Ovary (tissue), 9 donors: Measurements from ENCODE around the gene CHN1. TPM values are rescaled to one million over a fixed set of nuclear protein-coding genes. Genes with fewer than 3 reads are reported as not detected.

Source experiments
- DNase-seq, 5 donors: peaks; one replicate each; pipeline ENCODE4 v3.0.0-alpha.2; 2019 to 2020
- H3K27ac ChIP-seq, 2 donors: fragments of 200-600 bp; one replicate each; pipeline versions ENCODE4 v1.5.1 to v1.8.0; 2019 to 2022
- H3K27me3 ChIP-seq: fragments of 200-600 bp; one replicate; pipeline ENCODE4 v1.8.0; 2022
- H3K36me3 ChIP-seq: fragments of 200-600 bp; sonication (generic); one replicate; pipeline ENCODE4 v1.5.1; 2019
- H3K4me1 ChIP-seq: one replicate; pipeline ENCODE4 v1.8.1; 2013; ENCODE audit warnings: mild to moderate bottlenecking, moderate library complexity; ENCODE audit not compliant: insufficient read depth
- H3K4me3 ChIP-seq: fragments of 200-600 bp; sonication (generic); one replicate; pipeline ENCODE4 v1.5.1; 2017
- H3K9me3 ChIP-seq, 2 donors: fragments of 200-600 bp in 1 of 2; sonication (generic) in 1 of 2; one replicate each; pipeline versions ENCODE4 v1.5.1 to v1.8.1; 2013 to 2019; ENCODE audit warnings: mild to moderate bottlenecking in 1 of 2, moderate library complexity in 1 of 2
- CTCF ChIP-seq, 3 donors: fragments of 450-650 bp in 2 of 3; fragments of 200-600 bp in 1 of 3; IDR thresholded peaks; one replicate each; pipeline versions ENCODE4 v1.5.1 to v1.8.0; 2016 to 2022; ENCODE audit warnings: antibody characterized with exemption in 3 of 3, mild to moderate bottlenecking in 1 of 3
- EP300 ChIP-seq: sonication (generic); formaldehyde crosslinking; IDR thresholded peaks from one replicate; pipeline ENCODE4 v1.6.1; 2017; ENCODE audit warnings: antibody characterized with exemption
- POLR2A ChIP-seq: fragments of 450-650 bp; IDR thresholded peaks from one replicate; pipeline ENCODE4 v1.6.1; 2017; ENCODE audit warnings: antibody characterized with exemption, mild to moderate bottlenecking, moderate library complexity
- WGBS, 3 donors: extraction: QIAGEN DNeasy Blood & Tissue Kit in 1 of 3; methylation state at CpG; one replicate each; pipeline versions ENCODE4 v1.1.5 to v1.1.7; 2013 to 2017; 5-methylcytosine and 5-hydroxymethylcytosine counted together
- intact Hi-C, 4 donors: fragments of 100-400 bp; cut with DNase I; formaldehyde crosslinking; loops; one replicate each; pipeline versions ENCODE4 v1.11.0 to v1.15.1; 2022 to 2023
- polyA plus RNA-seq, 2 donors: library from polyadenylated mRNA; stranded (reverse); fragments of 200-250 nt in 1 of 2; fragments of 350-450 nt in 1 of 2; fragmentation: Illumina TruSeq in 1 of 2; extraction: RNeasy Lipid Tissue Mini Kit (QIAGEN cat#74804) in 1 of 2; gene quantifications; one replicate each; pipeline ENCODE4 v1.2.3, GENCODE V29; 2013 to 2014
- total RNA-seq, 7 donors: library from RNA; depleted of rRNA in 2 of 7; stranded (reverse); fragments of >200 nt in 2 of 7; fragmentation: NEBNext Ultra II Directional in 3 of 7; extraction: Animal tissue kit (Norgen Biotek cat#: 25700) in 3 of 7; gene quantifications; one replicate each; pipeline versions ENCODE4 v1.1.0 to v1.2.4, GENCODE V29; 2016 to 2023
- donor health status: DM: no; HTN: no; CAD: no; lungs with moderate emphysema.
- donor health status: DM: no; HTN: no; CAD: no.
- donor health status: Bipolar disorder and iron deficiency.
- donor health status: DM: yes; HTN: yes; CAD: no.
- donor health status: DM: no; HTN: no; CAD: no.
- donor health status: DM: yes; HTN: yes; CAD: no.

The CHN1 gene
- total and polyA plus RNA-seq, 9 donors, result 6.5 to 18.0 (median 9.4) TPM

GRCh38 chr2:174874085-174874484 is 131.1 kb downstream of the CHN1 start:
- H3K9me3 ChIP-seq, result no peaks in the 10 kb centered on the region
- H3K27ac ChIP-seq, result no peak overlapping the region
- intact Hi-C loops, result no loop called here
- H3K36me3 ChIP-seq, result no peaks in the 10 kb centered on the region
- H3K27me3 ChIP-seq, result no peaks in the 10 kb centered on the region
- H3K4me3 ChIP-seq, result no peak overlapping the region
- H3K4me1 ChIP-seq, result peaks cover 2% of the 10 kb centered on the region
- DNase-seq, result no peak
- WGBS, 3 donors, result 41 to 96% (median 49%) methylated on average over 1 of the region's 1 CpG
- TF ChIP-seq CTCF (IDR thresholded peaks at IDR 0.05) (no peak), EP300 (no peak), POLR2A (no peak)

GRCh38 chr2:174873471-174873870 is 131.7 kb downstream of the CHN1 start:
- H3K27ac ChIP-seq, result no peak overlapping the region
- H3K9me3 ChIP-seq, result no peaks in the 10 kb centered on the region
- no peaks in the 10 kb centered on the region for H3K27me3 ChIP-seq
- TF ChIP-seq POLR2A (no peak), CTCF (IDR thresholded peaks at IDR 0.05) (no peak), EP300 (no peak)
- intact Hi-C loops, result no loop called here
- H3K4me1 ChIP-seq, result no peaks in the 10 kb centered on the region
- no peaks in the 10 kb centered on the region for H3K36me3 ChIP-seq
- DNase-seq, result no peak
- H3K4me3 ChIP-seq, result no peak overlapping the region

GRCh38 chr2:174870787-174871186 is 134.4 kb downstream of the CHN1 start:
- H3K36me3 ChIP-seq, result no peaks in the 10 kb centered on the region
- intact Hi-C loops, result no loop called here
- no peaks in the 10 kb centered on the region for H3K4me1 ChIP-seq
- H3K4me3 ChIP-seq, result no peak overlapping the region
- no peak for DNase-seq
- H3K27ac ChIP-seq, result no peak overlapping the region
- no peaks in the 10 kb centered on the region for H3K9me3 ChIP-seq
- TF ChIP-seq CTCF (IDR thresholded peaks at IDR 0.05) (no peak), POLR2A (no peak), EP300 (no peak)
- no peaks in the 10 kb centered on the region for H3K27me3 ChIP-seq
- WGBS, 3 donors, result 40 to 54% (median 53%) methylated on average over 1 of the region's 1 CpG

GRCh38 chr2:174868878-174869277 is 136.3 kb downstream of the CHN1 start:
- Histone ChIP-seq H3K4me1 (no peaks in the 10 kb centered on the region), H3K4me3 (no peak overlapping the region), H3K36me3 (no peaks in the 10 kb centered on the region), H3K9me3 (no peaks in the 10 kb centered on the region), H3K27me3 (no peaks in the 10 kb centered on the region), H3K27ac (no peak overlapping the region)
- TF ChIP-seq POLR2A (no peak), EP300 (no peak), CTCF (IDR thresholded peaks at IDR 0.05) (no peak)
- DNase-seq, result no peak
- intact Hi-C loops, result no loop called here
- WGBS, 3 donors, result 73 to 80% (median 74%) methylated on average over 1 of the region's 1 CpG

GRCh38 chr2:174866421-174866820 is 138.8 kb downstream of the CHN1 start:
- H3K4me1 ChIP-seq, result no peaks in the 10 kb centered on the region
- H3K9me3 ChIP-seq, result no peaks in the 10 kb centered on the region
- H3K4me3 ChIP-seq, result no peak overlapping the region
- TF ChIP-seq POLR2A, result no peak
- TF ChIP-seq EP300, result no peak
- TF ChIP-seq CTCF (IDR thresholded peaks at IDR 0.05), result no peak
- no peaks in the 10 kb centered on the region for H3K36me3 ChIP-seq
- intact Hi-C loops, result no loop called here
- DNase-seq, result no peak
- H3K27me3 ChIP-seq, result no peaks in the 10 kb centered on the region
- H3K27ac ChIP-seq, result no peak overlapping the region
